ELF-1 (cell line): Measurements from ENCODE around the gene CCSER2.
A peak's percentile ranks its signal among the peaks of the same experiment; 100 is the strongest.

Source experiments
- DNase-seq: peaks from one replicate; pipeline ENCODE4 v3.0.0-alpha.2; 2016; ENCODE audit warnings: low read depth, low spot score

Gene CCSER2

GRCh38 chr10:84348447-84348846 lies 20.1 kb downstream of the CCSER2 start:
- DNase-seq: no peak

- DNase-seq: no peak
These were observed 20.5 kb downstream of the CCSER2 start for GRCh38 chr10:84348860-84349259.

GRCh38 chr10:84352251-84352842 lies 24.0 kb downstream of the CCSER2 start:
- peak; percentile 71 for DNase-seq

GRCh38 chr10:84353052-84353803 lies 24.8 kb downstream of the CCSER2 start:
- no peak for DNase-seq

DNA sequence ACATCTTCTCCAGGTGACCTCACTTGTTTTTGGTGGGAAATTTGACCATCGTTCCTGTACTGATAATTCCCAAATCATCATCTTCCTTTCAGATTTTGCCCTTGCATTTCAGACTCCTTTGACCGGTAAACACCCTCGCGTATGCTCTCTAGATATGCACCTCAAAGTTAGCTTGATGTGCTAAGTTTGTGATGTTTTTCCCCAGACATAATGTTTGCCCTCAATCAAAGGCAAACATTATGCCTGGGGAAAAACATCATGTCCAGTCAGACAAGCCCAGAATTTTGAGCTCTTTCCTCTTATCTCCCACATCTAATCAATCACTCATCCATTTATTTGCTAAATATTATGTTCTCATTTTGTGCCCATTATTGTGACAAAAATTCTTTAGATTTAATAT lies 26.2 kb downstream of the CCSER2 start:
- DNase-seq: no peak

- DNase-seq: no peak
These were observed 26.7 kb downstream of the CCSER2 start for GRCh38 chr10:84355106-84355505.

DNA sequence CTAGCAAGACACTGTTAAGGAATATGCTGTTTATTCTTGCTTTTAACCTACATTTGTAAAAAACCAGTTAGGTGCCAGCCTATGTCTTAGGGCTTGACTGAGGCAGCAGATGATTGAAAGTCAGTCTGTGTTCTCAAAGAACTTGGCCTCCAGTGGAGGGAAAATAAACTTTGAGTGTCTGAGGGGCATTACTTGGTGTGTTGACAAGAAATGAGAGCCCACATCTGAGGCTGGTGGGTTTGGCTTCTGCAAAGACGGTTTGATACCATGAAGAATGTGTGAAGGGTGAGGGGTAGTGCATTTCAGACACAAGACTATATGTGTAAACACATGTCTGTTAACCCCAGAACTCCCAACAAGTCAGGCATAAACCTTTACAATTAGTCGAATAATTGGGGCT lies 28.5 kb downstream of the CCSER2 start:
- DNase-seq: no peak

- DNase-seq: no peak
These were observed 30.4 kb downstream of the CCSER2 start for GRCh38 chr10:84358743-84359142.

- DNase-seq: peak; percentile 9
These were observed 32.4 kb downstream of the CCSER2 start for GRCh38 chr10:84360637-84361365.

- DNase-seq: no peak
These were observed 37.0 kb downstream of the CCSER2 start for GRCh38 chr10:84365335-84365881.

DNA sequence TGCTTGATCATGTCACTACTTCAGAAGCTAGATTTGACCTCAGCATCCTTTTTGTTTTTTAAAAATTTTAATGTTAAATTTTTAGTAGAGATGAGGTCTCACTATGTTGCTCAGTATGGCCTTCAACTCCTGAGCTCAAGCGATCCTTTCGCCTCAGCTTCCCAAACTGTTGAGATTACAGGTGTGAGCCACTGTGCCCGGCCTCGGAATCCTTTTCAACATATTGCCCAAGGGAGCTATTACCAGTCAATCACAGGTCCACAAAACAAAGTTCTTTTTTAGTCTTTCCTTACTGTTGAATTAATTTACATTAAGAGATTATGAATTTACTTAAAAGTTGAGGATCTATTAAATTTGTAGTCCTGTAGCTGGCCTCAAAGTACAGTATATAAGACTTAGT lies 37.7 kb downstream of the CCSER2 start:
- DNase-seq: no peak

GRCh38 chr10:84367256-84367655 lies 38.9 kb downstream of the CCSER2 start:
- no peak for DNase-seq

- no peak for DNase-seq
These were observed 40.4 kb downstream of the CCSER2 start for GRCh38 chr10:84368828-84369227.

- no peak for DNase-seq
These were observed 41.9 kb downstream of the CCSER2 start for GRCh38 chr10:84370283-84370682.

- no peak for DNase-seq
These were observed 43.6 kb downstream of the CCSER2 start for GRCh38 chr10:84371944-84372343.

GRCh38 chr10:84373000-84373399 lies 44.6 kb downstream of the CCSER2 start:
- DNase-seq: no peak

DNA sequence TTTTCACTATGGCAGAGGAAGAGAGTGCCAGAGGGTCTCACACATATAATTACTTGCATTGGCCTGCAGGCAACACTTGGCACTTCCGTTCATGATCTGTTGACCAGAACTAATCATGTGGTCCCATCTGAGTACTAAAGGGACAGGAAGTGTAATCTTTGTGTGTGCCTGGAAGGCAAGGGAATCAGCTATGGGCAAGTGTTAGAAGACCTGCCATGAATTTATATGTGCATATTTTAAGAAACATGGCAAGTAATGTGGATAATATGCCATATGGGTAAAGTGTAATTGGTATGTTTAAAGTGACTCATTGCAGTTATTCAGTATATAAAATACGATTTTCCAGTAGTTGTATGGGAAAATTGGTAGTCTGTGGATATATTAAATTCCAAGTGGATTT lies 46.1 kb downstream of the CCSER2 start:
- no peak for DNase-seq

DNA sequence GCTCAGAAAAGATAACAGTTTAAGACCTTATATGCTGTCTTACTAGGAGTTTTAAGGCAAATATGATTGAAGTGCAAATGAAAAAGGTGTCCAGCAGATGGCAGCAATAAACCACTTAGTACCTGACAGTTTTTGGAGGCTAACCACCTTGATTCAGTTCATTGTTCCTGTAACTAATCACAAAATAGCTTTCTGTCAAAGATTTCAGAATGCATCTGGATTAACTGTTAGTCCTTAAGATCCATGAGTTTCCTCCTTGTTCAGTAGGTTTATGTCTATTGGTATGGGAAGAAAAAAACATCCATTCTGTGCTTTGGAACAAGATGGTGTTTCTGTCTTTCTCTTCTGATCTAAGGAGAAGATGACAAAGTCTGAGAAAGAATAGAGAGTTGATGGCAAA lies 46.6 kb downstream of the CCSER2 start:
- peak; percentile 22 for DNase-seq

GRCh38 chr10:84375881-84376280 lies 47.5 kb downstream of the CCSER2 start:
- no peak for DNase-seq

GRCh38 chr10:84388148-84388547 lies 59.8 kb downstream of the CCSER2 start:
- no peak for DNase-seq

- no peak for DNase-seq
These were observed 62.0 kb downstream of the CCSER2 start for GRCh38 chr10:84390364-84390763.

- DNase-seq: no peak
These were observed 62.9 kb downstream of the CCSER2 start for GRCh38 chr10:84391326-84391725.

GRCh38 chr10:84392181-84392580 lies 63.8 kb downstream of the CCSER2 start:
- DNase-seq: no peak
